HEK293 (cell line): Measurements from ENCODE around the gene DLL4.
"Not testable (repeated sequence)": the region's sequence is repeated elsewhere in the genome, so short reads cannot be mapped to it uniquely, and the experiment has no call there.

Experiments
- CTCF ChIA-PET: fragments of 350-600 bp; formaldehyde crosslinking; extraction: SDS; loops from one replicate; lab custom pipeline; 2021; ENCODE audit warnings: antibody characterized with exemption; lab: Yijun Ruan, JAX
- POLR2A ChIA-PET: fragments of 300-600 bp; formaldehyde crosslinking; extraction: SDS; loops from one replicate; lab custom pipeline; 2020; ENCODE audit warnings: antibody characterized with exemption, inconsistent platforms; lab: Yijun Ruan, JAX
- H3K27ac ChIP-seq: fragments of 200-500 bp; sonication (Bioruptor generic); 2 replicates; pipeline ENCODE4 v1.5.1; 2014; ENCODE audit warnings: low read depth, low read length, control low read depth, inconsistent platforms; ENCODE audit errors: extremely low read depth
- H3K36me3 ChIP-seq, 2 experiments: fragments of 200-500 bp in 1 of 2; sonication (Bioruptor generic) in 1 of 2; 1 replicate in 1 of 2; 2 replicates in 1 of 2; pipeline ENCODE4 v1.5.1; 2014 to 2017; ENCODE audit warnings: inconsistent platforms in 2 of 2, low read length in 2 of 2; ENCODE audit not compliant: control insufficient read depth in 2 of 2, insufficient read depth in 1 of 2
- H3K4me1 ChIP-seq: fragments of 200-500 bp; sonication (Bioruptor generic); 2 replicates; pipeline ENCODE4 v1.5.1; 2014; ENCODE audit warnings: mild to moderate bottlenecking, low read length, inconsistent platforms; ENCODE audit not compliant: control insufficient read depth, insufficient read depth
- H3K4me3 ChIP-seq: 2 replicates; pipeline ENCODE4 v1.5.1; 2011; ENCODE audit warnings: low read depth, mild to moderate bottlenecking, control low read depth, low read length, moderate library complexity
- H3K9me3 ChIP-seq: fragments of 200-500 bp; sonication (Bioruptor generic); 2 replicates; pipeline ENCODE4 v1.5.1; 2014; ENCODE audit warnings: low read depth, low read length, inconsistent platforms; ENCODE audit not compliant: control insufficient read depth, insufficient read depth
- EGR2 ChIP-seq: fragments of 450-650 bp; formaldehyde crosslinking; IDR thresholded peaks from 2 replicates; pipeline ENCODE4 v1.5.1; 2016; ENCODE audit warnings: low read depth, missing biosample characterization, missing genetic modification characterization
- GLIS2 ChIP-seq: fragments of 450-650 bp; formaldehyde crosslinking; IDR thresholded peaks from 2 replicates; pipeline ENCODE4 v1.5.1; 2016; ENCODE audit warnings: missing biosample characterization, missing genetic modification characterization
- KLF16 ChIP-seq: fragments of 450-650 bp; formaldehyde crosslinking; IDR thresholded peaks from 2 replicates; pipeline ENCODE4 v1.5.1; 2017; ENCODE audit warnings: missing biosample characterization, missing genetic modification characterization
- SETDB1 ChIP-seq: IDR thresholded peaks from one replicate; pipeline ENCODE4 v1.6.1; 2017; ENCODE audit warnings: mild to moderate bottlenecking, low read length, moderate library complexity, mixed read lengths; ENCODE audit not compliant: insufficient read length
- ZBTB17 ChIP-seq: fragments of 450-650 bp; formaldehyde crosslinking; IDR thresholded peaks from 2 replicates; pipeline ENCODE4 v1.5.1; 2016; ENCODE audit warnings: missing biosample characterization, missing genetic modification characterization
- ZBTB20 ChIP-seq: fragments of 450-650 bp; formaldehyde crosslinking; IDR thresholded peaks from 2 replicates; pipeline ENCODE4 v1.5.1; 2016; ENCODE audit warnings: missing biosample characterization, missing genetic modification characterization
- ZFHX2 ChIP-seq: fragments of 450-650 bp; formaldehyde crosslinking; conservative IDR thresholded peaks from 2 replicates; pipeline ENCODE4 v1.5.1; 2016; ENCODE audit warnings: missing biosample characterization, missing genetic modification characterization
- ZFP41 ChIP-seq: fragments of 450-650 bp; formaldehyde crosslinking; IDR thresholded peaks from 2 replicates; pipeline ENCODE4 v1.5.1; 2016; ENCODE audit warnings: missing biosample characterization, missing genetic modification characterization, borderline replicate concordance
- ZNF121 ChIP-seq: fragments of 450-650 bp; formaldehyde crosslinking; IDR thresholded peaks from 2 replicates; pipeline ENCODE4 v1.5.1; 2016; ENCODE audit warnings: missing biosample characterization, missing genetic modification characterization
- ZNF133 ChIP-seq: fragments of 450-650 bp; formaldehyde crosslinking; IDR thresholded peaks from 2 replicates; pipeline ENCODE4 v1.5.1; 2016; ENCODE audit warnings: missing biosample characterization, missing genetic modification characterization
- ZNF280D ChIP-seq: fragments of 450-650 bp; formaldehyde crosslinking; IDR thresholded peaks from 2 replicates; pipeline ENCODE4 v1.5.1; 2016; ENCODE audit warnings: missing biosample characterization, missing genetic modification characterization
- ZNF473 ChIP-seq: fragments of 450-650 bp; formaldehyde crosslinking; IDR thresholded peaks from 2 replicates; pipeline ENCODE4 v1.5.1; 2017; ENCODE audit warnings: missing biosample characterization, missing genetic modification characterization
- ZNF544 ChIP-seq: fragments of 450-650 bp; formaldehyde crosslinking; IDR thresholded peaks from 2 replicates; pipeline ENCODE4 v1.5.0; 2017; ENCODE audit warnings: missing biosample characterization, missing genetic modification characterization
- ZNF558 ChIP-seq: fragments of 450-650 bp; formaldehyde crosslinking; IDR thresholded peaks from 2 replicates; pipeline ENCODE4 v1.5.1; 2016; ENCODE audit warnings: missing biosample characterization, missing genetic modification characterization
- ZNF596 ChIP-seq: fragments of 450-650 bp; IDR thresholded peaks from 2 replicates; pipeline ENCODE4 v1.5.0; 2018; ENCODE audit warnings: missing biosample characterization, mild to moderate bottlenecking, missing genetic modification characterization, moderate library complexity
- ZNF610 ChIP-seq: fragments of 450-650 bp; formaldehyde crosslinking; IDR thresholded peaks from 2 replicates; pipeline ENCODE4 v1.5.1; 2016; ENCODE audit warnings: missing biosample characterization, missing genetic modification characterization, borderline replicate concordance
- ZNF707 ChIP-seq: fragments of 450-650 bp; formaldehyde crosslinking; IDR thresholded peaks from 2 replicates; pipeline ENCODE4 v1.5.1; 2016; ENCODE audit warnings: missing biosample characterization, missing genetic modification characterization
- TF ChIP-seq, protein P1 (sequence below): fragments of 450-650 bp; formaldehyde crosslinking; IDR thresholded peaks from 2 replicates; pipeline ENCODE4 v1.5.1; 2016; ENCODE audit warnings: missing biosample characterization, missing genetic modification characterization
- TF ChIP-seq, protein P2 (sequence below): fragments of 450-650 bp; formaldehyde crosslinking; IDR thresholded peaks from 2 replicates; pipeline ENCODE4 v1.5.1; 2017; ENCODE audit warnings: missing biosample characterization, missing genetic modification characterization
- TF ChIP-seq, protein P3 (sequence below): fragments of 450-650 bp; formaldehyde crosslinking; IDR thresholded peaks from 2 replicates; pipeline ENCODE4 v1.5.1; 2016; ENCODE audit warnings: missing biosample characterization, missing genetic modification characterization, borderline replicate concordance

DLL4 gene

DNA sequence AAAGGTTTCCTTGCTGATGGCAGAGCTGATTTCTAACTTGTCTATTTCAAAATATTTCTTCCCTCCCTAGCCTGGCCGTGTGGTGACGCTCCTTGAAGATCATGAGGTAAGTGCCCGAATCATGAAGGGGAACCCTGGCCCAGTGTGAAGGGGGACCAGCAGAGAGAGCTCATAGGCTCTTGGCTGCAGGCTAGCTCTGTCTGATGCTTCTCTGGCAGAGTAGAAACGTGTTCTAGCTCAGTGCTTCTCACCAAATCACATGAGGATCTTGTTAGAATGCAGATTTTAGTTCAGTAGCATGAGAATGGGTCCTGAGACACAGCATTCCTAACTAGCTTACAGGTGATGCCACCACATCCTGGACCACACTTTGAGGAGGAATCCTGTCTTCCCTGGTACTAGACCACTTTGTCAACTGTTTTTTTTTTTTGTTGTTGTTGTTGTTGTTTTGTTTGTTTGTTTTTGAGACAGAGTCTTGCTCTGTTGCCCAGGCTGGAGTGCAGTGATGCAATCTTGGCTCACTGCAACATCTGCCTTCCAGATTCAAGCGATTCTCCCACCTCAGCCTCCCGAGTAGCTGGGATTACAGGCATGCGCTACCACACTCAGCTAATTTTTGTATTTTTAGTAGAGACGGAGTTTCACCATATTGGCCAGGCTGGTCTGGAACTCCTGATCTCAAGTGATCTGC, 25.2 kb downstream of the DLL4 start:
- H3K36me3 ChIP-seq, H3K4me1 ChIP-seq, H3K9me3 ChIP-seq, H3K27ac ChIP-seq: not testable (repeated sequence)
- H3K4me3 ChIP-seq, result peak overlapping the region; percentile 62
- TF ChIP-seq ZBTB17 (tag by site-specific recombination) (peak; percentile 63; the same call in 1 of the 2 replicates), ZNF121 (tag by site-specific recombination) (peak; percentile 94), KLF16 (tag by site-specific recombination) (0 out of 2 replicates have a peak, but pooled peaks have one; percentile 25)
- ChIA-PET CTCF (interaction anchor here (0.8 to 1.1 kb wide), 2 partner anchors 13 to 649 kb away, joined by 3 to 4 read pairs; no protein-coding TSS in a partner anchor), POLR2A (interaction anchor here (0.6 to 5.0 kb wide), 4 partner anchors 13 to 439 kb away, joined by 3 to 64 read pairs (median 29); partner anchors contain the start of gene DLL4)

DNA sequence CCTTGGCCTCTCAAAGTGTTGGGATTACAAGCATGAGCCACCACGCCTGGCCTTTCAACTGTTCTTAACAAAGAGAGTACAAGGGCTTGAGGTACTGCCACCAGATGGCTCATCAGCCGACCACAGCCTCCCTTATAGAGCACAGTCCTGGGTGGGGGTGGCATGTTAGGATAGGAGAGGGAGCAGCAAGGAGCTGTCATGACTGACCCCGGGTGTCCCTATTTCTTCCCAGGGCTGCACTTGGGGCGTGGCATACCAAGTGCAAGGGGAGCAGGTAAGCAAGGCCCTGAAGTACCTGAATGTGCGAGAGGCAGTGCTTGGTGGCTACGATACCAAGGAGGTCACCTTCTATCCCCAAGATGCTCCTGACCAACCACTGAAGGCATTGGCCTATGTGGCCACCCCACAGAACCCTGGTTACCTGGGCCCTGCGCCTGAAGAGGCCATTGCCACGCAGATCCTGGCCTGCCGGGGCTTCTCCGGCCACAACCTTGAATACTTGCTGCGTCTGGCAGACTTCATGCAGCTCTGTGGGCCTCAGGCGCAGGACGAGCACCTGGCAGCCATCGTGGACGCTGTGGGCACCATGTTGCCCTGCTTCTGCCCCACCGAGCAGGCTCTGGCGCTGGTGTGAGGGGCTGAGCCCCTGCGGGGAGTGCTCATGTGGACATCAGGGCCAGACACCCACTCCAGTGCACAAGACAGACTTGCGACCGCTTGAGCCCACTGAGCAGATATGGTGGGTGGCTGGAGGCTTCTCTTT, 26.2 kb downstream of the DLL4 start:
- Histone ChIP-seq H3K27ac (no peak overlapping the region), H3K4me1 (peaks cover 5% of the 10 kb centered on the region; the same call in 1 of the 2 replicates), H3K36me3 (peaks cover 0 to 6% of the 10 kb centered on the region in 2 experiments; a peak in 1 of 3 replicates), H3K9me3 (no peaks in the 10 kb centered on the region), H3K4me3 (no peak overlapping the region)
- ChIA-PET POLR2A (interaction anchor here (3.8 to 5.0 kb wide), 2 partner anchors 14 to 26 kb away, joined by 54 to 64 read pairs; partner anchors contain the start of gene DLL4), CTCF (interaction anchor here (0.7 to 2.1 kb wide), 3 partner anchors 13 to 51 kb away, joined by 3 to 8 read pairs (median 3); no protein-coding TSS in a partner anchor)
- TF ChIP-seq ZNF707 (tag by site-specific recombination) (no peak), ZNF280D (tag by site-specific recombination) (no peak), ZNF558 (tag by site-specific recombination) (no peak), EGR2 (tag by site-specific recombination) (no peak), GLIS2 (tag by site-specific recombination) (no peak), ZNF133 (no peak), ZBTB20 (tag by site-specific recombination) (no peak), ZNF596 (tag by site-specific recombination) (no peak), SETDB1 (no peak), ZNF473 (tag by site-specific recombination) (no peak), ZFHX2 (tag by site-specific recombination) (no peak), ZFP41 (tag by site-specific recombination) (no peak), ZNF544 (tag by site-specific recombination) (no peak), ZNF610 (tag by site-specific recombination) (no peak)
- TF ChIP-seq, protein P1, sequence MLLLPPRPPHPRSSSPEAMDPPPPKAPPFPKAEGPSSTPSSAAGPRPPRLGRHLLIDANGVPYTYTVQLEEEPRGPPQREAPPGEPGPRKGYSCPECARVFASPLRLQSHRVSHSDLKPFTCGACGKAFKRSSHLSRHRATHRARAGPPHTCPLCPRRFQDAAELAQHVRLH, result no peak
- TF ChIP-seq, protein P2, sequence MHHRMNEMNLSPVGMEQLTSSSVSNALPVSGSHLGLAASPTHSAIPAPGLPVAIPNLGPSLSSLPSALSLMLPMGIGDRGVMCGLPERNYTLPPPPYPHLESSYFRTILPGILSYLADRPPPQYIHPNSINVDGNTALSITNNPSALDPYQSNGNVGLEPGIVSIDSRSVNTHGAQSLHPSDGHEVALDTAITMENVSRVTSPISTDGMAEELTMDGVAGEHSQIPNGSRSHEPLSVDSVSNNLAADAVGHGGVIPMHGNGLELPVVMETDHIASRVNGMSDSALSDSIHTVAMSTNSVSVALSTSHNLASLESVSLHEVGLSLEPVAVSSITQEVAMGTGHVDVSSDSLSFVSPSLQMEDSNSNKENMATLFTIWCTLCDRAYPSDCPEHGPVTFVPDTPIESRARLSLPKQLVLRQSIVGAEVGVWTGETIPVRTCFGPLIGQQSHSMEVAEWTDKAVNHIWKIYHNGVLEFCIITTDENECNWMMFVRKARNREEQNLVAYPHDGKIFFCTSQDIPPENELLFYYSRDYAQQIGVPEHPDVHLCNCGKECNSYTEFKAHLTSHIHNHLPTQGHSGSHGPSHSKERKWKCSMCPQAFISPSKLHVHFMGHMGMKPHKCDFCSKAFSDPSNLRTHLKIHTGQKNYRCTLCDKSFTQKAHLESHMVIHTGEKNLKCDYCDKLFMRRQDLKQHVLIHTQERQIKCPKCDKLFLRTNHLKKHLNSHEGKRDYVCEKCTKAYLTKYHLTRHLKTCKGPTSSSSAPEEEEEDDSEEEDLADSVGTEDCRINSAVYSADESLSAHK, result no peak
- TF ChIP-seq, protein P3, sequence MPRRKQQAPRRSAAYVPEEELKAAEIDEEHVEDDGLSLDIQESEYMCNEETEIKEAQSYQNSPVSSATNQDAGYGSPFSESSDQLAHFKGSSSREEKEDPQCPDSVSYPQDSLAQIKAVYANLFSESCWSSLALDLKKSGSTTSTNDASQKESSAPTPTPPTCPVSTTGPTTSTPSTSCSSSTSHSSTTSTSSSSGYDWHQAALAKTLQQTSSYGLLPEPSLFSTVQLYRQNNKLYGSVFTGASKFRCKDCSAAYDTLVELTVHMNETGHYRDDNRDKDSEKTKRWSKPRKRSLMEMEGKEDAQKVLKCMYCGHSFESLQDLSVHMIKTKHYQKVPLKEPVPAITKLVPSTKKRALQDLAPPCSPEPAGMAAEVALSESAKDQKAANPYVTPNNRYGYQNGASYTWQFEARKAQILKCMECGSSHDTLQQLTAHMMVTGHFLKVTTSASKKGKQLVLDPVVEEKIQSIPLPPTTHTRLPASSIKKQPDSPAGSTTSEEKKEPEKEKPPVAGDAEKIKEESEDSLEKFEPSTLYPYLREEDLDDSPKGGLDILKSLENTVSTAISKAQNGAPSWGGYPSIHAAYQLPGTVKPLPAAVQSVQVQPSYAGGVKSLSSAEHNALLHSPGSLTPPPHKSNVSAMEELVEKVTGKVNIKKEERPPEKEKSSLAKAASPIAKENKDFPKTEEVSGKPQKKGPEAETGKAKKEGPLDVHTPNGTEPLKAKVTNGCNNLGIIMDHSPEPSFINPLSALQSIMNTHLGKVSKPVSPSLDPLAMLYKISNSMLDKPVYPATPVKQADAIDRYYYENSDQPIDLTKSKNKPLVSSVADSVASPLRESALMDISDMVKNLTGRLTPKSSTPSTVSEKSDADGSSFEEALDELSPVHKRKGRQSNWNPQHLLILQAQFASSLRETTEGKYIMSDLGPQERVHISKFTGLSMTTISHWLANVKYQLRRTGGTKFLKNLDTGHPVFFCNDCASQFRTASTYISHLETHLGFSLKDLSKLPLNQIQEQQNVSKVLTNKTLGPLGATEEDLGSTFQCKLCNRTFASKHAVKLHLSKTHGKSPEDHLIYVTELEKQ (tag by site-specific recombination), result no peak
